DOHH2 (cell line): ENCODE results near the gene NEURL1B.

Source experiments
- EZH2phosphoT487 ChIP-seq: fragments of 200-600 bp; sonication (generic); IDR thresholded peaks from 2 replicates; pipeline ENCODE4 v1.6.1; 2017; ENCODE audit warnings: borderline replicate concordance, mild to moderate bottlenecking, antibody characterized with exemption, low read length, moderate library complexity, mixed read lengths
- TF ChIP-seq, protein P1 (sequence below): fragments of 200-600 bp; sonication (generic); IDR thresholded peaks from one replicate; pipeline ENCODE4 v1.5.1; 2014; ENCODE audit warnings: antibody characterized with exemption, mild to moderate bottlenecking, low read depth, low read length; ENCODE audit not compliant: poor library complexity, severe bottlenecking

DNA sequence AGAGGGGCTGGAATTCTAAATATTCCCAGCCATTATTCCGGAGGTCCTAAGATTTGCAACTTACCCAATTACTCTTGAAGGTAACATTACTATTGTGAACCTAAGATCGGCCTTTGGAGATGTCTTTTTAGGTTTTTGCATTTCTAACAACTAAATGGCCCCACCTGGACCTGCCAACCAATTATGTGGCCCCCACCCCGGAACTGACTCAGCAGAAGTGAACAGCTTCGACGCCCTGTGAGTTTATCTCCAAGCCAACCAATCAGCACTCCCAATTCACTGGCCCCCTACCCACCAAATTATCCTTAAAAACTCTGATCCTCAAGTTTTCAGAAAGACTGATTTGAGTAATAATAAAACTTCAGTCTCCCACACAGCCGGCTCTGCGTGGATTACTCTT is 62.9 kb downstream of the NEURL1B start:
- TF ChIP-seq, protein P1, sequence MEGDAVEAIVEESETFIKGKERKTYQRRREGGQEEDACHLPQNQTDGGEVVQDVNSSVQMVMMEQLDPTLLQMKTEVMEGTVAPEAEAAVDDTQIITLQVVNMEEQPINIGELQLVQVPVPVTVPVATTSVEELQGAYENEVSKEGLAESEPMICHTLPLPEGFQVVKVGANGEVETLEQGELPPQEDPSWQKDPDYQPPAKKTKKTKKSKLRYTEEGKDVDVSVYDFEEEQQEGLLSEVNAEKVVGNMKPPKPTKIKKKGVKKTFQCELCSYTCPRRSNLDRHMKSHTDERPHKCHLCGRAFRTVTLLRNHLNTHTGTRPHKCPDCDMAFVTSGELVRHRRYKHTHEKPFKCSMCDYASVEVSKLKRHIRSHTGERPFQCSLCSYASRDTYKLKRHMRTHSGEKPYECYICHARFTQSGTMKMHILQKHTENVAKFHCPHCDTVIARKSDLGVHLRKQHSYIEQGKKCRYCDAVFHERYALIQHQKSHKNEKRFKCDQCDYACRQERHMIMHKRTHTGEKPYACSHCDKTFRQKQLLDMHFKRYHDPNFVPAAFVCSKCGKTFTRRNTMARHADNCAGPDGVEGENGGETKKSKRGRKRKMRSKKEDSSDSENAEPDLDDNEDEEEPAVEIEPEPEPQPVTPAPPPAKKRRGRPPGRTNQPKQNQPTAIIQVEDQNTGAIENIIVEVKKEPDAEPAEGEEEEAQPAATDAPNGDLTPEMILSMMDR = no peak
- TF ChIP-seq EZH2phosphoT487 = no peak
